GM19099 (cell line): ENCODE data around the gene STX16.

Source experiments
- POLR2A ChIP-seq: IDR thresholded peaks from 3 replicates; pipeline ENCODE4 v1.6.1; 2011; ENCODE audit warnings: low read depth; ENCODE audit not compliant: insufficient read length; ENCODE audit errors: extremely low read depth

STX16 gene

GRCh38 chr20:58700823-58701222 is 49.7 kb downstream of the STX16 start:
- no peak for TF ChIP-seq POLR2A

- no peak for TF ChIP-seq POLR2A
Observed at GRCh38 chr20:58701431-58702160, 50.5 kb downstream of the STX16 start.

GRCh38 chr20:58702161-58702510 is 51.1 kb downstream of the STX16 start:
- TF ChIP-seq POLR2A: no peak

GRCh38 chr20:58702859-58703648 is 52.0 kb downstream of the STX16 start:
- TF ChIP-seq POLR2A: no peak

GRCh38 chr20:58703765-58704371 is 52.8 kb downstream of the STX16 start:
- TF ChIP-seq POLR2A: no peak

- no peak for TF ChIP-seq POLR2A
Observed at GRCh38 chr20:58705208-58705926, 54.3 kb downstream of the STX16 start.

GRCh38 chr20:58706150-58706892 is 55.2 kb downstream of the STX16 start:
- TF ChIP-seq POLR2A: no peak

GRCh38 chr20:58706975-58707681 is 56.0 kb downstream of the STX16 start:
- TF ChIP-seq POLR2A: no peak

GRCh38 chr20:58707770-58708169 is 56.7 kb downstream of the STX16 start:
- TF ChIP-seq POLR2A: no peak

GRCh38 chr20:58708246-58708931 is 57.3 kb downstream of the STX16 start:
- no peak for TF ChIP-seq POLR2A

- no peak for TF ChIP-seq POLR2A
Observed at GRCh38 chr20:58709013-58709702, 58.1 kb downstream of the STX16 start.

GRCh38 chr20:58709703-58710039 is 58.6 kb downstream of the STX16 start:
- no peak for TF ChIP-seq POLR2A
